Esophagus squamous epithelium (tissue), 4 donors: ENCODE measurements around the gene CCNY.

Source experiments
- POLR2A ChIP-seq, 4 donors: fragments of 450-650 bp; IDR thresholded peaks; one replicate each; pipeline ENCODE4 v1.6.1; 2017; ENCODE audit warnings: antibody characterized with exemption in 4 of 4, mild to moderate bottlenecking in 4 of 4, moderate library complexity in 3 of 4
- TF ChIP-seq, protein P1 (sequence below), 6 experiments: fragments of 450-650 bp in 4 of 6; fragments of 200-600 bp in 2 of 6; sonication (generic) in 2 of 6; IDR thresholded peaks; one replicate each; pipeline ENCODE4 v1.5.1; 2016 to 2019; ENCODE audit warnings: antibody characterized with exemption in 6 of 6, mild to moderate bottlenecking in 4 of 6, moderate library complexity in 4 of 6

DNA sequence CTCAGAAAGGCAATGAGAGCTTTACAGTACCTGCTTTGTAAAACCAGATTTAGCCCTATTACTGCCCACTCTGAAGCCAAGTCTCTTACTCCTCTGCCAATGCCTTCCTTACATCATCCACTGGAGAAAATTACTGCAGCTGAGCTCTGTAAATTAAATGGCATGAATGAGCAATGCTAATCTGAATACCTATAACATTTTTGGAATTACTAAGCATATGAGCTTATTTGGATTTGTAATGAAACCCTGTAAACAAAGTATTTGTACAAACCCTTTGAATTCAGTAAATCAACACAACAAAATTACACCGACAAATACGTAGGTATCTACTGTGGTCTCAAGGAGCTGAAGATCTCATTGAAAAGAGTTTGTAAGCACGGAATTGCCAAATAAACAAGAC is 12.1 kb upstream of the CCNY start:
- TF ChIP-seq POLR2A (IDR thresholded peaks at IDR 0.05): no peak
- TF ChIP-seq, protein P1, sequence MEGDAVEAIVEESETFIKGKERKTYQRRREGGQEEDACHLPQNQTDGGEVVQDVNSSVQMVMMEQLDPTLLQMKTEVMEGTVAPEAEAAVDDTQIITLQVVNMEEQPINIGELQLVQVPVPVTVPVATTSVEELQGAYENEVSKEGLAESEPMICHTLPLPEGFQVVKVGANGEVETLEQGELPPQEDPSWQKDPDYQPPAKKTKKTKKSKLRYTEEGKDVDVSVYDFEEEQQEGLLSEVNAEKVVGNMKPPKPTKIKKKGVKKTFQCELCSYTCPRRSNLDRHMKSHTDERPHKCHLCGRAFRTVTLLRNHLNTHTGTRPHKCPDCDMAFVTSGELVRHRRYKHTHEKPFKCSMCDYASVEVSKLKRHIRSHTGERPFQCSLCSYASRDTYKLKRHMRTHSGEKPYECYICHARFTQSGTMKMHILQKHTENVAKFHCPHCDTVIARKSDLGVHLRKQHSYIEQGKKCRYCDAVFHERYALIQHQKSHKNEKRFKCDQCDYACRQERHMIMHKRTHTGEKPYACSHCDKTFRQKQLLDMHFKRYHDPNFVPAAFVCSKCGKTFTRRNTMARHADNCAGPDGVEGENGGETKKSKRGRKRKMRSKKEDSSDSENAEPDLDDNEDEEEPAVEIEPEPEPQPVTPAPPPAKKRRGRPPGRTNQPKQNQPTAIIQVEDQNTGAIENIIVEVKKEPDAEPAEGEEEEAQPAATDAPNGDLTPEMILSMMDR (IDR thresholded peaks at IDR 0.05): no peak
